ENCODE data around the gene ATP8A2. TPM values are rescaled to one million over a fixed set of nuclear protein-coding genes. Genes with fewer than 3 reads are reported as not detected.

ATP8A2 gene
- total and polyA plus RNA-seq, 2 of the 4 experiments (the other 2 are of a cell fraction): 0.02 to 0.18 TPM

- no peak overlapping the region for H3K4ac ChIP-seq (ENCODE audit: low read depth, low read length)
- no peak overlapping the region for H4K91ac ChIP-seq (ENCODE audit: insufficient read depth, low read depth, low read length)
- H2BK15ac ChIP-seq (ENCODE audit: low read depth, low read length): no peak overlapping the region
- no peaks in the 10 kb centered on the region for H3K36me3 ChIP-seq (ENCODE audit: control insufficient read depth, insufficient read depth, low read length)
- H3K4me3 ChIP-seq (ENCODE audit: insufficient read depth, low read depth, low read length): no peak overlapping the region
- no peak overlapping the region for H3K18ac ChIP-seq (ENCODE audit: low read depth, low read length)
- H3K23ac ChIP-seq (ENCODE audit: low read depth, low read length): no peak overlapping the region
- H4K8ac ChIP-seq (ENCODE audit: low read depth in 2 of 2, low read length in 2 of 2): no peak overlapping the region
- H3K27me3 ChIP-seq (ENCODE audit: control insufficient read depth, insufficient read depth, low read length): no peaks in the 10 kb centered on the region
- ChIA-PET POLR2A (ENCODE audit: unreplicated experiment) (no interaction called here), CTCF (no interaction called here)
- H2AK9ac ChIP-seq (replicated peaks; ENCODE audit: low read depth, low read length, poor library complexity): no peak overlapping the region
- TF ChIP-seq RAD21 (IDR thresholded peaks at IDR 0.05; ENCODE audit: low read length): no peak
- in situ Hi-C loops (cut with MboI; ENCODE audit: low sequenced_read_pairs): no loop called here
- H4K20me1 ChIP-seq (ENCODE audit: insufficient read depth, low read length): no peaks in the 10 kb centered on the region
- no CpG with 5 or more reads among the region's 2 CpGs for WGBS, 2 experiments (ENCODE audit: extremely low coverage in 2 of 2, insufficient read length in 1 of 2)
- no peak overlapping the region for H3K56ac ChIP-seq (ENCODE audit: extremely low read depth, insufficient read depth, low read length)
- H4K5ac ChIP-seq (ENCODE audit: low read depth, low read length): no peak overlapping the region
- H3K14ac ChIP-seq (replicated peaks; ENCODE audit: low read depth, low read length): no peak overlapping the region
- intact Hi-C loops (cut with micrococcal nuclease): no loop called here
- H2BK5ac ChIP-seq (ENCODE audit: low read depth, low read length, poor library complexity, severe bottlenecking): no peak overlapping the region
- no peak overlapping the region for H2AFZ ChIP-seq (replicated peaks; ENCODE audit: low read length, poor library complexity)
- no peaks in the 10 kb centered on the region for H3K9me1 ChIP-seq (ENCODE audit: insufficient read depth, low read length)
- H3K79me1 ChIP-seq (ENCODE audit: low read depth in 1 of 2, low read length in 2 of 2): no peaks in the 10 kb centered on the region
- H3K4me2 ChIP-seq (ENCODE audit: low read depth, low read length): no peak overlapping the region
- no peak overlapping the region for H2BK120ac ChIP-seq (ENCODE audit: low read depth, low read length)
- no peak overlapping the region for H3K27ac ChIP-seq (ENCODE audit: insufficient read depth, low read length)
- no peak overlapping the region for H2BK20ac ChIP-seq (ENCODE audit: low read depth, low read length)
- H2AK5ac ChIP-seq (ENCODE audit: low read depth, low read length): no peak overlapping the region
- dilution Hi-C loops (cut with HindIII; ENCODE audit: low sequenced_read_pairs, unreplicated experiment): no loop called here
- H3K9ac ChIP-seq (ENCODE audit: low read depth, low read length): no peak overlapping the region
- BruUV-seq (replicated peaks): no TSS peak
- H3K9me3 ChIP-seq (ENCODE audit: control insufficient read depth, insufficient read depth, low read length): no peaks in the 10 kb centered on the region
- DNase-seq: no peak
- no peaks in the 10 kb centered on the region for H3K4me1 ChIP-seq (ENCODE audit: control insufficient read depth, insufficient read depth, low read length)
- ATAC-seq (ENCODE audit: low read depth): no peak
These were observed 230.4 kb downstream of the ATP8A2 start for GRCh38 chr13:25602176-25602575.
